CD8-positive, alpha-beta memory T cell (primary cell): ENCODE data around the gene PECR. TPM values are rescaled to one million over a fixed set of nuclear protein-coding genes. Genes with fewer than 3 reads are reported as not detected.

ENCODE experiments used
- CTCF ChIA-PET: fragments of 350-600 bp; sonication (Branson Sonifier 250); formaldehyde crosslinking; loops from one replicate; lab custom pipeline; 2021; ENCODE audit warnings: antibody characterized with exemption; lab: Charles Lee
- POLR2A ChIA-PET: fragments of 350-600 bp; sonication (Branson Sonifier 250); formaldehyde crosslinking; loops from one replicate; lab custom pipeline; 2021; ENCODE audit warnings: antibody characterized with exemption; lab: Charles Lee
- DNase-seq, 5 donors: peaks; one replicate each; pipeline versions ENCODE4 v3.0.0 to v3.0.0-alpha.2; 2020 to 2022; ENCODE audit warnings: mixed read lengths in 1 of 5
- H3K27ac ChIP-seq: one replicate; pipeline ENCODE4 v1.7.0; 2013; ENCODE audit warnings: low read depth, mild to moderate bottlenecking, low read length, moderate library complexity
- H3K27me3 ChIP-seq: 2 replicates; pipeline ENCODE4 v1.7.0; 2013; ENCODE audit warnings: low read length, mild to moderate bottlenecking; ENCODE audit not compliant: insufficient read depth, poor library complexity, severe bottlenecking
- H3K36me3 ChIP-seq: 2 replicates; pipeline ENCODE4 v1.7.0; 2013; ENCODE audit warnings: mild to moderate bottlenecking, low read length, moderate library complexity; ENCODE audit not compliant: insufficient read depth
- H3K4me1 ChIP-seq: 2 replicates; pipeline ENCODE4 v1.7.0; 2013; ENCODE audit warnings: mild to moderate bottlenecking, low read length, moderate library complexity; ENCODE audit not compliant: insufficient read depth
- H3K4me3 ChIP-seq: 2 replicates; pipeline ENCODE4 v1.7.0; 2013; ENCODE audit warnings: mild to moderate bottlenecking, low read length
- H3K9me3 ChIP-seq: 2 replicates; pipeline ENCODE4 v1.7.0; 2013; ENCODE audit warnings: mild to moderate bottlenecking, low read length
- H3K27ac Mint-ChIP-seq, 8 donors: one replicate each; pipeline ENCODE4 v1.8.0; 2020 to 2021; ENCODE audit warnings: mixed read lengths in 8 of 8, mild to moderate bottlenecking in 6 of 8, inconsistent platforms in 3 of 8, moderate library complexity in 3 of 8
- H3K27me3 Mint-ChIP-seq, 2 donors: one replicate each; pipeline ENCODE4 v1.8.0; 2020 to 2021; ENCODE audit warnings: mixed read lengths in 2 of 2, mild to moderate bottlenecking in 1 of 2, moderate library complexity in 1 of 2
- H3K36me3 Mint-ChIP-seq, 3 donors: one replicate each; pipeline ENCODE4 v1.8.0; 2020 to 2021; ENCODE audit warnings: mixed read lengths in 3 of 3, inconsistent platforms in 1 of 3, mild to moderate bottlenecking in 1 of 3
- H3K4me1 Mint-ChIP-seq, 3 donors: one replicate each; pipeline ENCODE4 v1.8.0; 2020 to 2021; ENCODE audit warnings: mixed read lengths in 3 of 3, inconsistent platforms in 1 of 3, mild to moderate bottlenecking in 1 of 3
- H3K4me3 Mint-ChIP-seq, 7 donors: one replicate each; pipeline ENCODE4 v1.8.0; 2020 to 2021; ENCODE audit warnings: mixed read lengths in 7 of 7, mild to moderate bottlenecking in 6 of 7, moderate library complexity in 4 of 7, inconsistent platforms in 2 of 7
- H3K9me3 Mint-ChIP-seq, 5 donors: one replicate each; pipeline ENCODE4 v1.8.0; 2020 to 2022; ENCODE audit warnings: mixed read lengths in 5 of 5, mild to moderate bottlenecking in 3 of 5, moderate library complexity in 2 of 5, inconsistent platforms in 1 of 5
- polyA plus RNA-seq: library from polyadenylated mRNA; unstranded; fragments of 300-500 nt; fragmentation: Illumina TruSeq; gene quantifications from one replicate; pipeline ENCODE4 v1.2.3, GENCODE V29; 2021
- total RNA-seq, 2 experiments: library from RNA; stranded (reverse); gene quantifications; one replicate each; pipeline ENCODE4 v1.2.3, GENCODE V29; 2021

Gene PECR
- total and polyA plus RNA-seq, 3 experiments from 2014 or later: 10.5 to 24.4 (median 12.6) TPM

DNA sequence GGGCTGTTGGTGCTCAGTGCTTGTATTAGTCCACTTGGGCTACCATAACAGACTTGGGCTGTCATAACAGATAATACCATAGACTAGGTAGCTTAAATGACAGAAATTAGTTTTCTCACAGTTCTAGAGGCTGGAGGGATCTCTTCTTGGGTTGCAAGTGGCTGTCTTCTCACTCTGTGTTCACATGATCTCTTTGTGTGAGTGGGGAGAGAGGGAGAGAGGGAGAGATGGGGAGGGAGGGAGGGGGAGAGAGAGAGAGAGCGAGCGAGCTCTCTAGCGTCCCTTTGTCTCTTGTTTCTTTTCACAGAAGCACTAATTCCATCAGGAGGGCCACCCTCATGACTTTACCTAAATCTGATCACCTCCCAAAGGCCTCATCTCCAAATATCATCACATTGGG is 23.1 kb upstream of the PECR start:
- ChIA-PET CTCF (no interaction called here), POLR2A (no interaction called here)
- Mint-ChIP-seq H3K4me3 (no peak overlapping the region), H3K27me3 (peaks cover 0 to 6% of the 10 kb centered on the region in 2 donors), H3K36me3 (peaks cover 0 to 14% (median 14%) of the 10 kb centered on the region in 3 donors), H3K9me3 (no peaks in the 10 kb centered on the region), H3K4me1 (peaks cover 10 to 16% (median 16%) of the 10 kb centered on the region in 3 donors), H3K27ac (no peak overlapping the region)
- H3K27ac ChIP-seq: no peak overlapping the region
- no peaks in the 10 kb centered on the region for H3K27me3 ChIP-seq
- no peak overlapping the region for H3K4me3 ChIP-seq
- H3K4me1 ChIP-seq: peaks cover 7% of the 10 kb centered on the region
- DNase-seq: no peak
- H3K36me3 ChIP-seq: no peaks in the 10 kb centered on the region
- H3K9me3 ChIP-seq: no peaks in the 10 kb centered on the region

DNA sequence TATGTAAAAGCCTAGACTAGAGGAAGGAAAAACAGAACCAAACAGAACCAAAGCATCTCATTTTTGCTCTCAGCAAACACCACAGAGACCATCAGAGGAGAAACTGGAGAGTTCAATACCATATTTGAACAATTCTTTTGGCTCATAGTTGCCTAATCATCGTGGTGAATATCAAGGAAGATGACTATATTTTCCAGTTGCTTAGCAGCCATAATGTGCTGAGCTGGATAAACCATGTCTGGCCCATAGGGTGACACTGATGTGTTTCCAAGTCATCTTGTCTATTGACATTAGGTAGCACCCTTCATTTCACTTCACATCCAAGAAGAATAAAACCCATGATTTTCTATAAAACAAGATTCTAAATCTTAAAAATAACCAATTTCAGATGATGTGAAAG is 21.6 kb upstream of the PECR start:
- no peaks in the 10 kb centered on the region for H3K9me3 ChIP-seq
- ChIA-PET CTCF (interaction anchor here (0.8 to 1.7 kb wide), 3 partner anchors 11 to 69 kb away, joined by 3 to 6 read pairs (median 4); no protein-coding TSS in a partner anchor), POLR2A (interaction anchor here (0.6 kb wide), 1 partner anchor 87 kb away, joined by 12 read pairs; no protein-coding TSS in a partner anchor)
- no peak overlapping the region for H3K4me3 ChIP-seq
- Mint-ChIP-seq H3K27ac (no peak overlapping the region), H3K36me3 (peaks cover 0 to 12% (median 7%) of the 10 kb centered on the region in 3 donors), H3K27me3 (peaks cover 0 to 5% of the 10 kb centered on the region in 2 donors), H3K4me3 (no peak overlapping the region), H3K4me1 (peaks cover 0 to 2% (median 2%) of the 10 kb centered on the region in 3 donors), H3K9me3 (no peaks in the 10 kb centered on the region)
- peaks cover 1% of the 10 kb centered on the region for H3K4me1 ChIP-seq
- no peaks in the 10 kb centered on the region for H3K36me3 ChIP-seq
- H3K27me3 ChIP-seq: no peaks in the 10 kb centered on the region
- H3K27ac ChIP-seq: no peak overlapping the region
- no peak for DNase-seq

DNA sequence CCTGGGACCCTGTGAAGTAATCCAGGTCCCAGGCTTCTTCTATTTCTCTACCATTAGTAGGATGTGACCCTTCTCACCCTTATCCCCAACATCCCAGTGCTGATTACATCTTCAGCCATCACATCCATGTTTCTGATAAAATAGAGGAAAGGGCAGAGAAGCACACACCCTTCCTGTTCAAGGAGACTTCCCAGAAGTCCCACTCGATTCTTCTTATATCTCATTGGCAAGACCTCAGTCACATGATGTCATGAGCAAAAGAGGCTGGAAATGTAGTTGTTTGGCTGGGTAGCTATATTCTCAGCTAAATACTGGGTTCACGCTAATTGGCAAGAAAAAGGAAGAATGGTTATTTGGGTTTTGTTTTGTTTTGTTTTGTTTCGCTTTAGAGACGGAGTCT is 19.5 kb upstream of the PECR start:
- DNase-seq: no peak
- Histone ChIP-seq H3K27ac (no peak overlapping the region), H3K4me1 (no peaks in the 10 kb centered on the region), H3K4me3 (no peak overlapping the region), H3K9me3 (no peaks in the 10 kb centered on the region), H3K36me3 (no peaks in the 10 kb centered on the region), H3K27me3 (no peaks in the 10 kb centered on the region)
- ChIA-PET CTCF (interaction anchor here (1.1 to 1.6 kb wide), 2 partner anchors 9 to 13 kb away, joined by 3 to 6 read pairs; no protein-coding TSS in a partner anchor), POLR2A (no interaction called here)
- Mint-ChIP-seq H3K27me3 (peaks cover 0 to 3% of the 10 kb centered on the region in 2 donors), H3K4me3 (no peak overlapping the region), H3K4me1 (no peaks in the 10 kb centered on the region), H3K27ac (no peak overlapping the region), H3K9me3 (no peaks in the 10 kb centered on the region), H3K36me3 (peaks cover 0 to 12% (median 7%) of the 10 kb centered on the region in 3 donors)

DNA sequence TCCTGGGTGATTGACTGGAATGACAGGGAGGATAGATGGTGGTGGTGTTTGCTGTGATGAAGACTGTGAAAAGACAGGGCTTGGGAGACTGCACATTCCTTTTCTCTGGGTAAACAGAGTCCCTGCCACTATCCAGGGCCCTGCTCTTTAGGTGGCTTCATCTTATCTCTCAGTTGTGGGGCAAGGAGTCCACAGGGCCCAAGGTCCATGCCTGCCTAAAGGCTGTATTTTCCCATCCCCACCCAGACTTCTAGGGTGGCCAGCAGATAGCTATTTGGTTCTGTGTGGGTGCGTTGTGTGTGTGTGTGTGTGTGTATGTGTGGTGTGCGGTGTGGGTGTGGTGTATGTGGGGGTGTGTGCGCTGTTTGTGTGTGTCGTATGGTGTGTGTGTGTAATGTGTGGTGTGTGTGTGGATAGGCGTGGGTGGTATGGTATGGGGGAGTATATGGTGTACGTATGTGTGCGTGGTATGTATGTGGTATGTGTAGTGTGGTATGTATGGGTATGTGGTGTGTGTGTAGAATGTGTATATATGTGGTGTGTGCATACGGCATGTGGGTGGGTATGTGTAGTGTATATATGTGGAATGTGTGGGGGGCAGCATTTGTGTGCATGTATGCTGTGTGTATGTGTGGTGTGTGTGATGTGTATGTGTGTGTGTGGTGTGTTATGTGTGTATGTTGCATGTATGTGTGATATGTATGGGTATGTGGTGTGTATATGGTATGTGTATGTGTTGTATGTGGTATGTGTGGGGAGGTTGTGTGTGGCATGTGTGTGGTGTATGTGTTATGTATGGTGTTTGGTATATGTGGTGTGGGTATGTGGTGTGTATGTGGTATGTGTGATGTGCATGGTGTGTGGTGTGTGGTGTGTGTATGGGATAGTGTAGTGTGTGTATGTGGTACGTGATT is 17.1 kb upstream of the PECR start:
- Mint-ChIP-seq H3K27me3 (no peaks in the 10 kb centered on the region), H3K9me3 (no peaks in the 10 kb centered on the region), H3K4me1 (no peaks in the 10 kb centered on the region), H3K4me3 (no peak overlapping the region), H3K36me3 (peaks cover 5 to 14% (median 11%) of the 10 kb centered on the region in 3 donors), H3K27ac (no peak overlapping the region)
- CTCF ChIA-PET: no interaction called here
- Histone ChIP-seq H3K27me3 (no peaks in the 10 kb centered on the region), H3K9me3 (no peaks in the 10 kb centered on the region), H3K27ac (no peak overlapping the region), H3K4me3 (no peak overlapping the region), H3K4me1 (no peaks in the 10 kb centered on the region), H3K36me3 (no peaks in the 10 kb centered on the region)
- no peak for DNase-seq
- POLR2A ChIA-PET: no interaction called here

DNA sequence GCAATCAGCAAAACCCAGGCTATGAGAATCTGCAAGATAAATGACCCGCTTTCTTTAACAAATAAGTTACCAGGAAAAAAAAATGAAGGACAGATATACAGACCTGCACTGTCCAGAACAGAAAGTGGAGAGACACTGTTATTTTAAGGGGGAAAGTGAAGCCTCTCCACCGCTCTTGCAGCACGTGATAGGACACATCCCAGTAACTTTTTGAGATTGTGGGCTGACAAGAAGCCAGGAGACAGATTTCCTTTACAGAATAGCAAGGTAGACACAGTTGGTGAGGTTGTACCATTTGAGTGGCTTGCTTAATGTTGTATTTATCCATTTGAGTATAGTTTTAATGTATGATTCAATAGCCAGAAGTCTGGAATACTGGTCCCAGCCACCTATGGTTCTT is 13.1 kb upstream of the PECR start:
- Mint-ChIP-seq H3K4me3 (no peak overlapping the region), H3K9me3 (no peaks in the 10 kb centered on the region), H3K36me3 (peaks cover 4 to 5% (median 4%) of the 10 kb centered on the region in 3 donors), H3K4me1 (peaks cover 0 to 3% (median 0%) of the 10 kb centered on the region in 3 donors), H3K27me3 (peaks cover 0 to 2% of the 10 kb centered on the region in 2 donors), H3K27ac (no peak overlapping the region)
- no peak overlapping the region for H3K27ac ChIP-seq
- DNase-seq: no peak
- H3K4me1 ChIP-seq: no peaks in the 10 kb centered on the region
- POLR2A ChIA-PET: interaction anchor here (1.4 kb wide), 1 partner anchor 20 kb away, joined by 3 read pairs; no protein-coding TSS in a partner anchor
- no peak overlapping the region for H3K4me3 ChIP-seq
- CTCF ChIA-PET: interaction anchor here (1.2 kb wide), 2 partner anchors 11 to 20 kb away, joined by 3 to 4 read pairs; no protein-coding TSS in a partner anchor
- H3K9me3 ChIP-seq: no peaks in the 10 kb centered on the region
- no peaks in the 10 kb centered on the region for H3K27me3 ChIP-seq
- H3K36me3 ChIP-seq: no peaks in the 10 kb centered on the region

- no peak overlapping the region for H3K4me3 Mint-ChIP-seq
- no peak overlapping the region for H3K27ac Mint-ChIP-seq
- H3K9me3 Mint-ChIP-seq: no peaks in the 10 kb centered on the region
- ChIA-PET CTCF (interaction anchor here (1.1 to 1.3 kb wide), 3 partner anchors 9 to 34 kb away, joined by 3 read pairs; no protein-coding TSS in a partner anchor), POLR2A (no interaction called here)
- no peak overlapping the region for H3K4me3 ChIP-seq
- peaks cover 0 to 3% (median 0%) of the 10 kb centered on the region in 3 donors for H3K4me1 Mint-ChIP-seq
- H3K27me3 ChIP-seq: no peaks in the 10 kb centered on the region
- peaks cover 4 to 6% (median 5%) of the 10 kb centered on the region in 3 donors for H3K36me3 Mint-ChIP-seq
- no peak for DNase-seq
- H3K36me3 ChIP-seq: no peaks in the 10 kb centered on the region
- H3K27ac ChIP-seq: no peak overlapping the region
- no peaks in the 10 kb centered on the region for H3K4me1 ChIP-seq
- peaks cover 0 to 2% of the 10 kb centered on the region in 2 donors for H3K27me3 Mint-ChIP-seq
- H3K9me3 ChIP-seq: no peaks in the 10 kb centered on the region
Observed at GRCh38 chr2:216092646-216093045, 11.0 kb upstream of the PECR start.

DNA sequence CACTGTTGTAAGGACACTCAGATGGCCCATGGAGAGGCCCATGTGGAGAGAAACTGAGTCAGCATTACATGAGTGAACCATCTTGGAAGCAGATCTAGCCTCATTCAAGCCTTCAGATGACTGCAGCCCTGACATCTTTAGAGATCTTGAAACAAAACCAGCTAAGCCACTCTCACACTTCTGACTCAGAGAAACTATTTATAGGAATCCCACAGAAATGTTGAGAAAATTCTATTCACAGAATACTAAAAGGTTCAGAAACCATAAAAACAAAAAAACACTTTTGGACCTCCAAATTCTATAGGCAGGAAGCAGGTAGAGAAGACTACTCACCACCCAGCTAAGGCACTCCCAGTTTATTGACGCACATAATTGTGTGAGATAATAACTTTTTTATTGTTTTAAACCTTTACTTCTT is 8.8 kb upstream of the PECR start:
- no peak for DNase-seq
- ChIA-PET CTCF (interaction anchor here (2.7 kb wide), 1 partner anchor 19 kb away, joined by 9 read pairs; the partner anchor contains the start of gene XRCC5), POLR2A (no interaction called here)
- no peak overlapping the region for H3K4me3 Mint-ChIP-seq
- Histone ChIP-seq H3K9me3 (no peaks in the 10 kb centered on the region), H3K4me1 (peaks cover 10% of the 10 kb centered on the region), H3K27me3 (no peaks in the 10 kb centered on the region), H3K4me3 (no peak overlapping the region), H3K36me3 (no peaks in the 10 kb centered on the region), H3K27ac (no peak overlapping the region)
- no peaks in the 10 kb centered on the region for H3K9me3 Mint-ChIP-seq
- peaks cover 0 to 2% of the 10 kb centered on the region in 2 donors for H3K27me3 Mint-ChIP-seq
- H3K36me3 Mint-ChIP-seq: peaks cover 0 to 4% (median 0%) of the 10 kb centered on the region in 3 donors
- H3K27ac Mint-ChIP-seq: peak overlapping the region in 1 of 8 donors; percentile 43
- H3K4me1 Mint-ChIP-seq: peaks cover 4 to 15% (median 8%) of the 10 kb centered on the region in 3 donors
